ENCODE data around the gene CPN2. TPM values are rescaled to one million over a fixed set of nuclear protein-coding genes. Genes with fewer than 3 reads are reported as not detected.

CPN2 gene
- total and polyA plus RNA-seq, 4 donors, result not detected

- H3K4me3 ChIP-seq, result no peak overlapping the region
- WGBS, 2 donors, result 49 to 56% methylated on average over 7 of the region's 7 CpGs
- ATAC-seq (ENCODE audit: insufficient read depth, low FRiP score) (no peak), DNase-seq (no peak)
- no peak overlapping the region for H3K9ac ChIP-seq (ENCODE audit: insufficient read depth in 1 of 2, low read length in 2 of 2)
- peaks cover 0 to 5% (median 0%) of the 10 kb centered on the region in 4 donors for H3K9me3 ChIP-seq (ENCODE audit: control insufficient read depth in 4 of 4, insufficient read depth in 3 of 4, low read length in 3 of 4)
- H3K36me3 ChIP-seq (ENCODE audit: control insufficient read depth in 4 of 4, insufficient read depth in 4 of 4, low read length in 4 of 4), result no peaks in the 10 kb centered on the region
- H3K4me1 ChIP-seq (ENCODE audit: control insufficient read depth in 5 of 5, insufficient read depth in 5 of 5, low read length in 5 of 5), result no peaks in the 10 kb centered on the region
- no peaks in the 10 kb centered on the region for H3K27me3 ChIP-seq (ENCODE audit: control insufficient read depth in 3 of 3, insufficient read depth in 3 of 3, low read length in 2 of 3)
- TF ChIP-seq, protein P1, sequence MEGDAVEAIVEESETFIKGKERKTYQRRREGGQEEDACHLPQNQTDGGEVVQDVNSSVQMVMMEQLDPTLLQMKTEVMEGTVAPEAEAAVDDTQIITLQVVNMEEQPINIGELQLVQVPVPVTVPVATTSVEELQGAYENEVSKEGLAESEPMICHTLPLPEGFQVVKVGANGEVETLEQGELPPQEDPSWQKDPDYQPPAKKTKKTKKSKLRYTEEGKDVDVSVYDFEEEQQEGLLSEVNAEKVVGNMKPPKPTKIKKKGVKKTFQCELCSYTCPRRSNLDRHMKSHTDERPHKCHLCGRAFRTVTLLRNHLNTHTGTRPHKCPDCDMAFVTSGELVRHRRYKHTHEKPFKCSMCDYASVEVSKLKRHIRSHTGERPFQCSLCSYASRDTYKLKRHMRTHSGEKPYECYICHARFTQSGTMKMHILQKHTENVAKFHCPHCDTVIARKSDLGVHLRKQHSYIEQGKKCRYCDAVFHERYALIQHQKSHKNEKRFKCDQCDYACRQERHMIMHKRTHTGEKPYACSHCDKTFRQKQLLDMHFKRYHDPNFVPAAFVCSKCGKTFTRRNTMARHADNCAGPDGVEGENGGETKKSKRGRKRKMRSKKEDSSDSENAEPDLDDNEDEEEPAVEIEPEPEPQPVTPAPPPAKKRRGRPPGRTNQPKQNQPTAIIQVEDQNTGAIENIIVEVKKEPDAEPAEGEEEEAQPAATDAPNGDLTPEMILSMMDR (IDR thresholded peaks at IDR 0.05; ENCODE audit: control extremely low read depth, extremely low read depth), result no peak
- no peak overlapping the region for H3K27ac ChIP-seq (ENCODE audit: low read depth in 1 of 2, low read length in 1 of 2)
Measured at GRCh38 chr3:194386648-194387047, 35.5 kb upstream of the CPN2 start.

- ATAC-seq (ENCODE audit: insufficient read depth, low FRiP score) (no peak), DNase-seq (no peak)
- 77 to 90% methylated on average over 15 of the region's 15 CpGs for WGBS, 2 donors
- H3K36me3 ChIP-seq (ENCODE audit: control insufficient read depth in 4 of 4, insufficient read depth in 4 of 4, low read length in 4 of 4), result no peaks in the 10 kb centered on the region
- no peak overlapping the region for H3K27ac ChIP-seq (ENCODE audit: low read depth in 1 of 2, low read length in 1 of 2)
- no peaks in the 10 kb centered on the region for H3K4me1 ChIP-seq (ENCODE audit: control insufficient read depth in 5 of 5, insufficient read depth in 5 of 5, low read length in 5 of 5)
- no peak overlapping the region for H3K9ac ChIP-seq (ENCODE audit: insufficient read depth in 1 of 2, low read length in 2 of 2)
- no peak overlapping the region for H3K4me3 ChIP-seq
- peaks cover 0 to 2% (median 0%) of the 10 kb centered on the region in 3 donors for H3K27me3 ChIP-seq (ENCODE audit: control insufficient read depth in 3 of 3, insufficient read depth in 3 of 3, low read length in 2 of 3)
- peaks cover 0 to 4% (median 0%) of the 10 kb centered on the region in 4 donors for H3K9me3 ChIP-seq (ENCODE audit: control insufficient read depth in 4 of 4, insufficient read depth in 3 of 4, low read length in 3 of 4)
- TF ChIP-seq, protein P1 (IDR thresholded peaks at IDR 0.05; ENCODE audit: control extremely low read depth, extremely low read depth), result no peak
Measured at GRCh38 chr3:194386066-194386465, 34.9 kb upstream of the CPN2 start.

DNA sequence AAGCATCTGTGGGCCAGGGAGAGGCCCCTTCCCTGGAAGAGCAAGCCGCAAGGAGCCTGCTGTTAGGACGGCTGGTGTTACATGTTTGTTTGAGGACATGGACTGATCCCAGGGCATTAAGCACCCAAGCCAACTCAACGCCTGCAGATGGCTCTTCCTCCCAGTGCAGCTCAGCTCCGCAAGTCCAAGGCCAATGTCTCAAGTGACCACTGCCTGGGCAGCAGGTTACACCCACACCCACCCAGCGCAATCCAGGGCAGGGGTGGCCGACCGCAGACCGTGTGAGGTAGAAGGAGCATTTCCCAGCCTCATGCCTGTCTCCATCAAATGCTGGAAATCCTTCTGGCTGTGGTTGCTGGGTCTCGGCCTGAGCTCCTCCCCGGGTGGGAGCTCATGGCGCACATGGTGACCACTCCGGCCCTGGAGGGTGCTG lies 33.5 kb upstream of the CPN2 start:
- DNase-seq (no peak), ATAC-seq (ENCODE audit: insufficient read depth, low FRiP score) (no peak)
- WGBS, 2 donors, result 94 to 96% methylated on average over 12 of the region's 12 CpGs
- H3K27ac ChIP-seq (ENCODE audit: low read depth in 1 of 2, low read length in 1 of 2), result no peak overlapping the region
- H3K4me1 ChIP-seq (ENCODE audit: control insufficient read depth in 5 of 5, insufficient read depth in 5 of 5, low read length in 5 of 5), result no peaks in the 10 kb centered on the region
- H3K9me3 ChIP-seq (ENCODE audit: control insufficient read depth in 4 of 4, insufficient read depth in 3 of 4, low read length in 3 of 4), result no peaks in the 10 kb centered on the region
- peaks cover 0 to 10% (median 0%) of the 10 kb centered on the region in 3 donors for H3K27me3 ChIP-seq (ENCODE audit: control insufficient read depth in 3 of 3, insufficient read depth in 3 of 3, low read length in 2 of 3)
- H3K9ac ChIP-seq (ENCODE audit: insufficient read depth in 1 of 2, low read length in 2 of 2), result no peak overlapping the region
- no peaks in the 10 kb centered on the region for H3K36me3 ChIP-seq (ENCODE audit: control insufficient read depth in 4 of 4, insufficient read depth in 4 of 4, low read length in 4 of 4)
- TF ChIP-seq, protein P1 (IDR thresholded peaks at IDR 0.05; ENCODE audit: control extremely low read depth, extremely low read depth), result no peak
- no peak overlapping the region for H3K4me3 ChIP-seq

DNA sequence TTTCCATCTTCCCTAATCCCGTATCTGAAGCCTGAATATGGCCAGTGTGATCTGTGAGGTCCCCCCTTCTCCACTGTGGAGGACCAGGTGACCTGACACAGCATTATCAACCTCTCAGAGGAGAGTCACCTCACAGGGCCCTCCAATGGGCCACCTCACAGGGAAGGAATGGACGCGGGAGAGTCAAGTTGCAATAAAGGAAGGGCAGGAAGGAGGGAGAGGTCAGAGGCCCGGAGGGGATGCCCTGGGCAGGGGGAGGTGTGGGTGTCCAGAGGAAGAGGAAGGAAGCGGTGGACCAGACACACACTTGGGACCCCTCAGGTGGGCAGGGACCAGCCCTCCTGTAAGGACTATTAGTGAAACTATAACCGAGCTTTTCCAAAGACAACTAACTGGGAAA lies 33.0 kb upstream of the CPN2 start:
- TF ChIP-seq, protein P1 (IDR thresholded peaks at IDR 0.05; ENCODE audit: control extremely low read depth, extremely low read depth), result no peak
- Histone ChIP-seq H3K4me1 (ENCODE audit: control insufficient read depth in 5 of 5, insufficient read depth in 5 of 5, low read length in 5 of 5) (no peaks in the 10 kb centered on the region), H3K27me3 (ENCODE audit: control insufficient read depth in 3 of 3, insufficient read depth in 3 of 3, low read length in 2 of 3) (peaks cover 0 to 10% (median 0%) of the 10 kb centered on the region in 3 donors), H3K4me3 (no peak overlapping the region), H3K27ac (ENCODE audit: low read depth in 1 of 2, low read length in 1 of 2) (no peak overlapping the region), H3K9me3 (ENCODE audit: control insufficient read depth in 4 of 4, insufficient read depth in 3 of 4, low read length in 3 of 4) (no peaks in the 10 kb centered on the region), H3K9ac (ENCODE audit: insufficient read depth in 1 of 2, low read length in 2 of 2) (no peak overlapping the region), H3K36me3 (ENCODE audit: control insufficient read depth in 4 of 4, insufficient read depth in 4 of 4, low read length in 4 of 4) (no peaks in the 10 kb centered on the region)
- 71 to 81% methylated on average over 6 of the region's 6 CpGs for WGBS, 2 donors
- no peak for DNase-seq
- ATAC-seq (ENCODE audit: insufficient read depth, low FRiP score), result no peak

All from lung (tissue), 12 donors.